Karpas-422 (cell line): ENCODE data around the gene LRRC25. TPM values are rescaled to one million over a fixed set of nuclear protein-coding genes. Genes with fewer than 3 reads are reported as not detected.

Source experiments
- DNase-seq: peaks from one replicate; pipeline ENCODE4 v3.0.0-alpha.2; 2015
- H2AFZ ChIP-seq: fragments of 200-600 bp; sonication (generic); 2 replicates; pipeline ENCODE4 v1.6.1; 2014; ENCODE audit warnings: antibody characterized with exemption, low read length, mixed read lengths
- H3K27ac ChIP-seq: fragments of 200-600 bp; sonication (generic); 2 replicates; pipeline ENCODE4 v1.5.1; 2014; ENCODE audit warnings: mild to moderate bottlenecking, low read length, moderate library complexity
- H3K27me3 ChIP-seq: fragments of 200-600 bp; sonication (generic); 2 replicates; pipeline ENCODE4 v1.6.1; 2014; ENCODE audit warnings: low read length, mixed read lengths
- H3K36me3 ChIP-seq: fragments of 200-600 bp; sonication (generic); 2 replicates; pipeline ENCODE4 v1.6.1; 2014; ENCODE audit warnings: low read length, mixed read lengths; ENCODE audit not compliant: insufficient read depth
- H3K4me1 ChIP-seq: fragments of 200-600 bp; sonication (generic); 2 replicates; pipeline ENCODE4 v1.6.1; 2014; ENCODE audit warnings: mild to moderate bottlenecking, low read length, mixed read lengths
- H3K4me2 ChIP-seq: fragments of 200-600 bp; sonication (generic); 2 replicates; pipeline ENCODE4 v1.6.1; 2014; ENCODE audit warnings: low read length, low read depth, mild to moderate bottlenecking; ENCODE audit not compliant: poor library complexity, severe bottlenecking
- H3K4me3 ChIP-seq: fragments of 200-600 bp; sonication (generic); 2 replicates; pipeline ENCODE4 v1.5.1; 2014; ENCODE audit warnings: mild to moderate bottlenecking, antibody characterized with exemption, low read length, mixed read lengths
- H3K79me2 ChIP-seq: fragments of 200-600 bp; sonication (generic); 2 replicates; pipeline ENCODE4 v1.6.1; 2014; ENCODE audit warnings: mild to moderate bottlenecking, low read length, mixed read lengths
- H3K9ac ChIP-seq: fragments of 200-600 bp; sonication (generic); 2 replicates; pipeline ENCODE4 v1.6.0; 2014; ENCODE audit warnings: low read length
- H3K9me2 ChIP-seq: fragments of 200-600 bp; sonication (generic), shearing (Covaris generic); replicated peaks from 2 replicates; pipeline ENCODE4 v1.6.0; 2014; ENCODE audit warnings: mild to moderate bottlenecking, low read length, moderate library complexity; ENCODE audit not compliant: insufficient read depth
- H3K9me3 ChIP-seq: fragments of 300-700, 200-600 bp; sonication (generic); 2 replicates; pipeline ENCODE4 v1.6.1; 2014; ENCODE audit warnings: low read length, mixed read lengths
- H4K20me1 ChIP-seq: fragments of 200-600 bp; sonication (generic); 2 replicates; pipeline ENCODE4 v1.6.1; 2014; ENCODE audit warnings: mild to moderate bottlenecking, antibody characterized with exemption, low read length, low read depth; ENCODE audit not compliant: insufficient read depth
- total RNA-seq: library from RNA; depleted of rRNA; stranded (reverse); fragments of >200 nt; shearing (Covaris generic); gene quantifications from 2 replicates; pipeline ENCODE4 v1.2.3, GENCODE V29; 2014; ENCODE audit warnings: low replicate concordance

LRRC25 gene
- total RNA-seq, 1 experiment from 2014 or later = 2.2 TPM

- Histone ChIP-seq H3K27ac (no peak overlapping the region), H4K20me1 (peaks cover 35% of the 10 kb centered on the region; the same call in 1 of the 2 replicates), H3K79me2 (0 out of 2 replicates have a peak, but pooled peaks cover 3% of the 10 kb centered on the region), H3K9me2 (no peaks in the 10 kb centered on the region), H3K4me2 (peak overlapping the region; percentile 93), H3K36me3 (no peaks in the 10 kb centered on the region), H3K9me3 (no peaks in the 10 kb centered on the region), H3K4me1 (peaks cover 45% of the 10 kb centered on the region), H3K9ac (peak overlapping the region; percentile 70; the same call in 1 of the 2 replicates), H3K27me3 (no peaks in the 10 kb centered on the region), H2AFZ (no peak overlapping the region), H3K4me3 (peak overlapping the region; percentile 72; the same call in 1 of the 2 replicates)
- no peak for DNase-seq
These were observed 30.9 kb upstream of the LRRC25 start for GRCh38 chr19:18428173-18428786.

GRCh38 chr19:18427743-18428113 is 30.3 kb upstream of the LRRC25 start:
- Histone ChIP-seq H3K27ac (no peak overlapping the region), H4K20me1 (peaks cover 41% of the 10 kb centered on the region; the same call in 1 of the 2 replicates), H3K4me1 (peaks cover 45% of the 10 kb centered on the region)

GRCh38 chr19:18427080-18427742 is 29.8 kb upstream of the LRRC25 start:
- no peak for DNase-seq
- Histone ChIP-seq H4K20me1 (peaks cover 46% of the 10 kb centered on the region), H3K27me3 (no peaks in the 10 kb centered on the region), H3K4me1 (peaks cover 44% of the 10 kb centered on the region), H3K36me3 (no peaks in the 10 kb centered on the region), H3K79me2 (no peaks in the 10 kb centered on the region), H3K9ac (no peak overlapping the region), H3K27ac (no peak overlapping the region), H2AFZ (no peak overlapping the region), H3K9me3 (no peaks in the 10 kb centered on the region), H3K4me3 (no peak overlapping the region), H3K4me2 (no peak overlapping the region), H3K9me2 (no peaks in the 10 kb centered on the region)

More at GRCh38 chr19:18427743-18428113, 30.3 kb upstream of the LRRC25 start:
- H3K36me3 ChIP-seq = no peaks in the 10 kb centered on the region
- H3K9me2 ChIP-seq = no peaks in the 10 kb centered on the region
- no peak overlapping the region for H2AFZ ChIP-seq
- no peak overlapping the region for H3K9ac ChIP-seq
- no peak overlapping the region for H3K4me2 ChIP-seq
- H3K27me3 ChIP-seq = no peaks in the 10 kb centered on the region
- no peaks in the 10 kb centered on the region for H3K9me3 ChIP-seq
- H3K4me3 ChIP-seq = no peak overlapping the region
- 0 out of 2 replicates have a peak, but pooled peaks cover under 1% of the 10 kb centered on the region for H3K79me2 ChIP-seq
- DNase-seq = no peak

GRCh38 chr19:18426416-18426767 is 29.0 kb upstream of the LRRC25 start:
- Histone ChIP-seq H4K20me1 (peaks cover 52% of the 10 kb centered on the region), H3K4me2 (no peak overlapping the region), H3K27me3 (no peaks in the 10 kb centered on the region), H3K9me2 (no peaks in the 10 kb centered on the region), H3K4me3 (no peak overlapping the region), H3K9me3 (no peaks in the 10 kb centered on the region), H3K4me1 (peaks cover 35% of the 10 kb centered on the region), H3K79me2 (no peaks in the 10 kb centered on the region), H3K9ac (no peak overlapping the region), H2AFZ (no peak overlapping the region), H3K27ac (no peak overlapping the region), H3K36me3 (no peaks in the 10 kb centered on the region)
- DNase-seq = no peak

- peaks cover 57% of the 10 kb centered on the region for H4K20me1 ChIP-seq
- no peak overlapping the region for H2AFZ ChIP-seq
- H3K9me3 ChIP-seq = no peaks in the 10 kb centered on the region
- no peaks in the 10 kb centered on the region for H3K79me2 ChIP-seq
- H3K36me3 ChIP-seq = no peaks in the 10 kb centered on the region
- H3K9ac ChIP-seq = no peak overlapping the region
- H3K4me3 ChIP-seq = no peak overlapping the region
- H3K27me3 ChIP-seq = no peaks in the 10 kb centered on the region
- H3K27ac ChIP-seq = no peak overlapping the region
- DNase-seq = no peak
- H3K4me2 ChIP-seq = no peak overlapping the region
- H3K9me2 ChIP-seq = no peaks in the 10 kb centered on the region
- H3K4me1 ChIP-seq = peaks cover 34% of the 10 kb centered on the region
These were observed 28.3 kb upstream of the LRRC25 start for GRCh38 chr19:18425515-18426415.

- no peaks in the 10 kb centered on the region for H3K9me2 ChIP-seq
- no peaks in the 10 kb centered on the region for H3K9me3 ChIP-seq
- H3K27ac ChIP-seq = no peak overlapping the region
- H3K27me3 ChIP-seq = no peaks in the 10 kb centered on the region
- no peak overlapping the region for H3K4me3 ChIP-seq
- H3K4me2 ChIP-seq = no peak overlapping the region
- H3K9ac ChIP-seq = no peak overlapping the region
- peaks cover 32% of the 10 kb centered on the region for H3K4me1 ChIP-seq
- peaks cover 59% of the 10 kb centered on the region for H4K20me1 ChIP-seq
- DNase-seq = no peak
- no peaks in the 10 kb centered on the region for H3K36me3 ChIP-seq
- H3K79me2 ChIP-seq = no peaks in the 10 kb centered on the region
- no peak overlapping the region for H2AFZ ChIP-seq
These were observed 27.6 kb upstream of the LRRC25 start for GRCh38 chr19:18424890-18425514.

GRCh38 chr19:18424122-18424889 is 26.9 kb upstream of the LRRC25 start:
- H3K27ac ChIP-seq = no peak overlapping the region
- H3K4me3 ChIP-seq = no peak overlapping the region
- no peaks in the 10 kb centered on the region for H3K9me2 ChIP-seq
- peaks cover 28% of the 10 kb centered on the region for H3K4me1 ChIP-seq
- H2AFZ ChIP-seq = no peak overlapping the region
- peaks cover 56% of the 10 kb centered on the region for H4K20me1 ChIP-seq
- no peaks in the 10 kb centered on the region for H3K36me3 ChIP-seq
- no peaks in the 10 kb centered on the region for H3K9me3 ChIP-seq
- H3K27me3 ChIP-seq = no peaks in the 10 kb centered on the region
- no peak overlapping the region for H3K4me2 ChIP-seq
- no peaks in the 10 kb centered on the region for H3K79me2 ChIP-seq
- no peak overlapping the region for H3K9ac ChIP-seq
- no peak for DNase-seq
